ENCODE data around the gene DIS3L2. TPM values are rescaled to one million over a fixed set of nuclear protein-coding genes. Genes with fewer than 3 reads are reported as not detected.

DIS3L2 gene
- total and polyA plus RNA-seq, 2 of the 8 experiments (the other 6 are each of a cell fraction or from before 2014, with no cell fraction given) = 11.5 to 21.6 TPM

DNA sequence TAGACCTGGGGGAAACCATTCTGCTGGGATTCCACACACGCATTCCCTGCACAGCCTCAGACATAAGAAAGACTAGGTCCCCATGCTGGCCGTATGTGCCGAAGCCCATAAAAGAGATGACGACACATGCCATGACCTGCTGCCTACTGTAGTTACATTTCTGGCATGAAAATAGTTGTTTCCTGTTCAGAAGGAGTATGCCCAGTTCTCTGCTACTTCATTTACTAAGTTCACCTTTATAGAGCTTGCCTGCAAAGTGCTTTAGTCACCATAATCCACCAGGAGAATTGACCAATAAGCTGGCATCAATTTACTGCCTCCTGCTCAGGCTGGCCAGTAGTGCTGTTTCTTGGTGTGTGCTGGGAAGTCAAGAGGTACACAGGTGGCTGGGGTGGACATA is 266.8 kb downstream of the DIS3L2 start (continued):
- TF ChIP-seq, protein P1, sequence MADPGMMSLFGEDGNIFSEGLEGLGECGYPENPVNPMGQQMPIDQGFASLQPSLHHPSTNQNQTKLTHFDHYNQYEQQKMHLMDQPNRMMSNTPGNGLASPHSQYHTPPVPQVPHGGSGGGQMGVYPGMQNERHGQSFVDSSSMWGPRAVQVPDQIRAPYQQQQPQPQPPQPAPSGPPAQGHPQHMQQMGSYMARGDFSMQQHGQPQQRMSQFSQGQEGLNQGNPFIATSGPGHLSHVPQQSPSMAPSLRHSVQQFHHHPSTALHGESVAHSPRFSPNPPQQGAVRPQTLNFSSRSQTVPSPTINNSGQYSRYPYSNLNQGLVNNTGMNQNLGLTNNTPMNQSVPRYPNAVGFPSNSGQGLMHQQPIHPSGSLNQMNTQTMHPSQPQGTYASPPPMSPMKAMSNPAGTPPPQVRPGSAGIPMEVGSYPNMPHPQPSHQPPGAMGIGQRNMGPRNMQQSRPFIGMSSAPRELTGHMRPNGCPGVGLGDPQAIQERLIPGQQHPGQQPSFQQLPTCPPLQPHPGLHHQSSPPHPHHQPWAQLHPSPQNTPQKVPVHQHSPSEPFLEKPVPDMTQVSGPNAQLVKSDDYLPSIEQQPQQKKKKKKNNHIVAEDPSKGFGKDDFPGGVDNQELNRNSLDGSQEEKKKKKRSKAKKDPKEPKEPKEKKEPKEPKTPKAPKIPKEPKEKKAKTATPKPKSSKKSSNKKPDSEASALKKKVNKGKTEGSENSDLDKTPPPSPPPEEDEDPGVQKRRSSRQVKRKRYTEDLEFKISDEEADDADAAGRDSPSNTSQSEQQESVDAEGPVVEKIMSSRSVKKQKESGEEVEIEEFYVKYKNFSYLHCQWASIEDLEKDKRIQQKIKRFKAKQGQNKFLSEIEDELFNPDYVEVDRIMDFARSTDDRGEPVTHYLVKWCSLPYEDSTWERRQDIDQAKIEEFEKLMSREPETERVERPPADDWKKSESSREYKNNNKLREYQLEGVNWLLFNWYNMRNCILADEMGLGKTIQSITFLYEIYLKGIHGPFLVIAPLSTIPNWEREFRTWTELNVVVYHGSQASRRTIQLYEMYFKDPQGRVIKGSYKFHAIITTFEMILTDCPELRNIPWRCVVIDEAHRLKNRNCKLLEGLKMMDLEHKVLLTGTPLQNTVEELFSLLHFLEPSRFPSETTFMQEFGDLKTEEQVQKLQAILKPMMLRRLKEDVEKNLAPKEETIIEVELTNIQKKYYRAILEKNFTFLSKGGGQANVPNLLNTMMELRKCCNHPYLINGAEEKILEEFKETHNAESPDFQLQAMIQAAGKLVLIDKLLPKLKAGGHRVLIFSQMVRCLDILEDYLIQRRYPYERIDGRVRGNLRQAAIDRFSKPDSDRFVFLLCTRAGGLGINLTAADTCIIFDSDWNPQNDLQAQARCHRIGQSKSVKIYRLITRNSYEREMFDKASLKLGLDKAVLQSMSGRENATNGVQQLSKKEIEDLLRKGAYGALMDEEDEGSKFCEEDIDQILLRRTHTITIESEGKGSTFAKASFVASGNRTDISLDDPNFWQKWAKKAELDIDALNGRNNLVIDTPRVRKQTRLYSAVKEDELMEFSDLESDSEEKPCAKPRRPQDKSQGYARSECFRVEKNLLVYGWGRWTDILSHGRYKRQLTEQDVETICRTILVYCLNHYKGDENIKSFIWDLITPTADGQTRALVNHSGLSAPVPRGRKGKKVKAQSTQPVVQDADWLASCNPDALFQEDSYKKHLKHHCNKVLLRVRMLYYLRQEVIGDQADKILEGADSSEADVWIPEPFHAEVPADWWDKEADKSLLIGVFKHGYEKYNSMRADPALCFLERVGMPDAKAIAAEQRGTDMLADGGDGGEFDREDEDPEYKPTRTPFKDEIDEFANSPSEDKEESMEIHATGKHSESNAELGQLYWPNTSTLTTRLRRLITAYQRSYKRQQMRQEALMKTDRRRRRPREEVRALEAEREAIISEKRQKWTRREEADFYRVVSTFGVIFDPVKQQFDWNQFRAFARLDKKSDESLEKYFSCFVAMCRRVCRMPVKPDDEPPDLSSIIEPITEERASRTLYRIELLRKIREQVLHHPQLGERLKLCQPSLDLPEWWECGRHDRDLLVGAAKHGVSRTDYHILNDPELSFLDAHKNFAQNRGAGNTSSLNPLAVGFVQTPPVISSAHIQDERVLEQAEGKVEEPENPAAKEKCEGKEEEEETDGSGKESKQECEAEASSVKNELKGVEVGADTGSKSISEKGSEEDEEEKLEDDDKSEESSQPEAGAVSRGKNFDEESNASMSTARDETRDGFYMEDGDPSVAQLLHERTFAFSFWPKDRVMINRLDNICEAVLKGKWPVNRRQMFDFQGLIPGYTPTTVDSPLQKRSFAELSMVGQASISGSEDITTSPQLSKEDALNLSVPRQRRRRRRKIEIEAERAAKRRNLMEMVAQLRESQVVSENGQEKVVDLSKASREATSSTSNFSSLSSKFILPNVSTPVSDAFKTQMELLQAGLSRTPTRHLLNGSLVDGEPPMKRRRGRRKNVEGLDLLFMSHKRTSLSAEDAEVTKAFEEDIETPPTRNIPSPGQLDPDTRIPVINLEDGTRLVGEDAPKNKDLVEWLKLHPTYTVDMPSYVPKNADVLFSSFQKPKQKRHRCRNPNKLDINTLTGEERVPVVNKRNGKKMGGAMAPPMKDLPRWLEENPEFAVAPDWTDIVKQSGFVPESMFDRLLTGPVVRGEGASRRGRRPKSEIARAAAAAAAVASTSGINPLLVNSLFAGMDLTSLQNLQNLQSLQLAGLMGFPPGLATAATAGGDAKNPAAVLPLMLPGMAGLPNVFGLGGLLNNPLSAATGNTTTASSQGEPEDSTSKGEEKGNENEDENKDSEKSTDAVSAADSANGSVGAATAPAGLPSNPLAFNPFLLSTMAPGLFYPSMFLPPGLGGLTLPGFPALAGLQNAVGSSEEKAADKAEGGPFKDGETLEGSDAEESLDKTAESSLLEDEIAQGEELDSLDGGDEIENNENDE (IDR thresholded peaks at IDR 0.05; ENCODE audit: insufficient replicate concordance, low read length) = no peak
- TF ChIP-seq POLR2A (IDR thresholded peaks at IDR 0.05; ENCODE audit: control extremely low read depth in 1 of 2, low read depth in 2 of 2, low read length in 2 of 2) = no peak
- TF ChIP-seq GABPA (IDR thresholded peaks at IDR 0.05; ENCODE audit: borderline replicate concordance, insufficient read depth, low read length) = no peak

All from H1 (cell line).